A549 (cell line): ENCODE results near the gene MCAT.

Experiments used
- CTCF ChIP-seq: fragments of >200 bp; sonication (Bioruptor Twin); formaldehyde crosslinking; IDR thresholded peaks from 3 replicates; pipeline ENCODE4 v1.5.1; 2016
- EP300 ChIP-seq, 2 experiments: fragments of >200 bp; sonication (Bioruptor Twin); formaldehyde crosslinking; IDR thresholded peaks; 2 replicates in 1 of 2; 3 replicates in 1 of 2; pipeline ENCODE4 v1.6.1; 2016 to 2017
- MAX ChIP-seq: IDR thresholded peaks from 2 replicates; pipeline ENCODE4 v1.6.1; 2012
- POLR2A ChIP-seq: IDR thresholded peaks from 2 replicates; pipeline ENCODE4 v1.6.1; 2012; ENCODE audit warnings: mild to moderate bottlenecking, low read length
- POLR2AphosphoS2 ChIP-seq: conservative IDR thresholded peaks from 2 replicates; pipeline ENCODE4 v1.6.1; 2012; ENCODE audit warnings: low read length, improper control_type of control experiment, inconsistent platforms
- REST ChIP-seq: fragments of 200-600 bp; sonication (generic); IDR thresholded peaks from 2 replicates; pipeline ENCODE4 v1.6.1; 2016; ENCODE audit warnings: antibody characterized with exemption, mild to moderate bottlenecking, moderate library complexity
- RFX5 ChIP-seq: fragments of 450-650 bp; IDR thresholded peaks from 2 replicates; pipeline ENCODE4 v1.7.1; 2014; ENCODE audit warnings: antibody characterized with exemption, mild to moderate bottlenecking, moderate library complexity
- SMC3 ChIP-seq: fragments of >200 bp; sonication (Bioruptor Twin); formaldehyde crosslinking; IDR thresholded peaks from 3 replicates; pipeline ENCODE4 v1.6.1; 2018; ENCODE audit warnings: inconsistent platforms

- TF ChIP-seq CTCF = no peak
- TF ChIP-seq REST = no peak
- no peak for TF ChIP-seq POLR2A
- TF ChIP-seq POLR2AphosphoS2 = no peak
- TF ChIP-seq EP300 (IDR thresholded peaks at IDR 0.05) = no peak
- TF ChIP-seq MAX = no peak
- TF ChIP-seq RFX5 = no peak
- no peak for TF ChIP-seq SMC3
These were observed 48.6 kb downstream of the MCAT start for GRCh38 chr22:43094551-43094950.
